Endodermal cell (in vitro differentiated cells): ENCODE measurements around the gene MICAL3. TPM values are rescaled to one million over a fixed set of nuclear protein-coding genes. Genes with fewer than 3 reads are reported as not detected.

ENCODE experiments used
- DNase-seq: peaks from one replicate; pipeline ENCODE4 v3.0.0-alpha.2; 2017
- H3K27ac ChIP-seq: 2 replicates; pipeline ENCODE4 v1.5.1; 2013; ENCODE audit warnings: mild to moderate bottlenecking, low read depth, low read length, moderate library complexity
- H3K27me3 ChIP-seq: 2 replicates; pipeline ENCODE4 v1.6.1; 2013; ENCODE audit warnings: mild to moderate bottlenecking, low read length, moderate library complexity; ENCODE audit not compliant: insufficient read depth, control insufficient read depth, poor library complexity, severe bottlenecking
- H3K36me3 ChIP-seq: 2 replicates; pipeline ENCODE4 v1.7.0; 2013; ENCODE audit warnings: mild to moderate bottlenecking, low read length, moderate library complexity; ENCODE audit not compliant: control insufficient read depth, insufficient read depth
- H3K4me1 ChIP-seq: one replicate; pipeline ENCODE4 v1.7.0; 2013; ENCODE audit warnings: low read length; ENCODE audit not compliant: control insufficient read depth, insufficient read depth
- H3K4me3 ChIP-seq: 2 replicates; pipeline ENCODE4 v1.5.1; 2013; ENCODE audit warnings: mild to moderate bottlenecking, low read length, moderate library complexity
- H3K9ac ChIP-seq: 2 replicates; pipeline ENCODE4 v1.6.1; 2013; ENCODE audit warnings: mild to moderate bottlenecking, low read length, moderate library complexity; ENCODE audit not compliant: poor library complexity, severe bottlenecking; ENCODE audit errors: extremely low read depth
- H3K9me3 ChIP-seq: 2 replicates; pipeline ENCODE4 v1.6.1; 2013; ENCODE audit warnings: mild to moderate bottlenecking, low read length, moderate library complexity; ENCODE audit not compliant: control insufficient read depth
- H3K27ac Mint-ChIP-seq: 2 replicates; pipeline ENCODE4 v1.8.0; 2020; ENCODE audit warnings: mixed read lengths
- H3K27me3 Mint-ChIP-seq: 2 replicates; pipeline ENCODE4 v1.8.0; 2021; ENCODE audit warnings: mild to moderate bottlenecking, mixed read lengths; ENCODE audit not compliant: insufficient read depth
- H3K36me3 Mint-ChIP-seq: 2 replicates; pipeline ENCODE4 v1.8.0; 2020; ENCODE audit warnings: low read depth, mixed read lengths
- H3K4me1 Mint-ChIP-seq: 2 replicates; pipeline ENCODE4 v1.8.0; 2020; ENCODE audit warnings: mixed read lengths
- H3K4me3 Mint-ChIP-seq: 2 replicates; pipeline ENCODE4 v1.8.0; 2020; ENCODE audit warnings: mild to moderate bottlenecking, moderate library complexity, mixed read lengths
- H3K9me3 Mint-ChIP-seq: 2 replicates; pipeline ENCODE4 v1.8.0; 2020; ENCODE audit warnings: mild to moderate bottlenecking, mixed read lengths
- CTCF ChIP-seq: fragments of 200-600 bp; sonication (generic); conservative IDR thresholded peaks from 2 replicates; pipeline ENCODE4 v1.5.0; 2021; ENCODE audit warnings: antibody characterized with exemption, mild to moderate bottlenecking
- WGBS, 2 experiments: methylation state at CpG; one replicate each; pipeline versions ENCODE4 v1.1.5 to v1.1.7; 2013; ENCODE audit warnings: missing lambda C conversion rate in 2 of 2, mixed read lengths in 1 of 2; ENCODE audit not compliant: insufficient coverage in 1 of 2, insufficient read length in 1 of 2; 5-methylcytosine and 5-hydroxymethylcytosine counted together
- total RNA-seq, 2 donors: library from RNA; stranded (reverse); fragmentation: NEBNext Ultra II Directional in 1 of 2; extraction: Animal tissue kit (Norgen Biotek cat#: 25700) in 1 of 2; gene quantifications; 2 replicates in 1 of 2; 3 replicates in 1 of 2; pipeline ENCODE4 v1.2.1, GENCODE V29; 2021

The MICAL3 gene
- total RNA-seq, 2 donors from 2014 or later, result 42.8 to 48.1 TPM

DNA sequence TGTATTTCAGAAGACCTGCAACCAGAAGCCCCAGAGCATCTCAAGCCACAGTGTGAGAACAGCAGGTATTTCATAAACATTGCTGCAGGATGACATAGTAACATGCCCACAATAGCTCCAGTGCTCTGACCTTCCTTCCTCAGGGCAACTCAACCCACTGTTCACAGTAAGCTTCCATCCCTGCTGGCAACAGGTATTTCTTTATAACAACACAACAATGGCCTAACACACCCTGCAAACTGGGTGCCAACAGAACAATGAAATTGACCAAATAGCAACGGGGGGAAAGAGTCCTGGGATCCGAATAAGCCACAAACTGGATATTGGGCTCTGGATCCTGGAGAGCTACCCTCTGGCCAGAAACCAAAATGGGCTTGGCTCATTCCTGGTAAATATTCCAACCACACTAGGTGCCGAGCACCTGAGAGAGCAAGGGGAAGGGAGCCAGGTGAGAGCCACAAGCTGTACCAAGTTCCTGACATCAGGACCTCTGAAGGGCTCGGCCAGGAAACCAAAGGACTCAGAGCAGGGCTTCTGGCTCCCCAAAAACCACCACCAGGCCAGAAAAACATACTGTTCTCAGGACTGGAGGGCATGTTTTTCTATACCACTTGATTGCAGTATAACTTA lies 99.5 kb downstream of the MICAL3 start:
- Histone ChIP-seq H3K9ac (no peak overlapping the region), H3K4me3 (no peak overlapping the region), H3K36me3 (no peaks in the 10 kb centered on the region), H3K27ac (no peak overlapping the region), H3K4me1 (peaks cover 9% of the 10 kb centered on the region), H3K27me3 (no peaks in the 10 kb centered on the region), H3K9me3 (no peaks in the 10 kb centered on the region)
- 87 to 89% methylated on average over 3 to 4 of the region's 4 CpGs for WGBS, 2 experiments
- no peak overlapping the region for H3K4me3 Mint-ChIP-seq
- no peak for TF ChIP-seq CTCF
- H3K27ac Mint-ChIP-seq, result no peak overlapping the region
- peaks cover 47% of the 10 kb centered on the region for H3K4me1 Mint-ChIP-seq
- H3K36me3 Mint-ChIP-seq, result no peaks in the 10 kb centered on the region
- H3K27me3 Mint-ChIP-seq, result no peaks in the 10 kb centered on the region
- DNase-seq, result no peak
- no peaks in the 10 kb centered on the region for H3K9me3 Mint-ChIP-seq

DNA sequence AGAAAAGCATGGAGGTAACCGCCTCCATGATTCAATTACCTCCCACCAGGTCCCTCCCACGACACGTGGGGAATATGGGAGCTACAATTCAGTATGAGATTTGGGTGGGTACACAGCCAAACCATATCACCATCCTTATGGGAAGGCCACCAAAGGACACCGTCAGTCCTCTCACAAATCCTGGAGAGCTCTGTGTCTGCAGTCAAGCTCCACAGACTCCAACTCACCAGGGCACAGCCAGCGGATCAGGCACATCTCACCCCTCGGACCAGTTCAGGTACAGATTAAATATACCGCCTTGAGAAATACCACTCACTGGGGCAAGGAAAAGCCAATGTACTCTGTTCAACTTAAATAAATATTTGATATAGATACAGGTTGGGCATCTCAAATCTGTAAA lies 100.3 kb downstream of the MICAL3 start:
- TF ChIP-seq CTCF, result no peak
- peaks cover 54% of the 10 kb centered on the region for H3K4me1 Mint-ChIP-seq
- no peak overlapping the region for H3K9ac ChIP-seq

DNA sequence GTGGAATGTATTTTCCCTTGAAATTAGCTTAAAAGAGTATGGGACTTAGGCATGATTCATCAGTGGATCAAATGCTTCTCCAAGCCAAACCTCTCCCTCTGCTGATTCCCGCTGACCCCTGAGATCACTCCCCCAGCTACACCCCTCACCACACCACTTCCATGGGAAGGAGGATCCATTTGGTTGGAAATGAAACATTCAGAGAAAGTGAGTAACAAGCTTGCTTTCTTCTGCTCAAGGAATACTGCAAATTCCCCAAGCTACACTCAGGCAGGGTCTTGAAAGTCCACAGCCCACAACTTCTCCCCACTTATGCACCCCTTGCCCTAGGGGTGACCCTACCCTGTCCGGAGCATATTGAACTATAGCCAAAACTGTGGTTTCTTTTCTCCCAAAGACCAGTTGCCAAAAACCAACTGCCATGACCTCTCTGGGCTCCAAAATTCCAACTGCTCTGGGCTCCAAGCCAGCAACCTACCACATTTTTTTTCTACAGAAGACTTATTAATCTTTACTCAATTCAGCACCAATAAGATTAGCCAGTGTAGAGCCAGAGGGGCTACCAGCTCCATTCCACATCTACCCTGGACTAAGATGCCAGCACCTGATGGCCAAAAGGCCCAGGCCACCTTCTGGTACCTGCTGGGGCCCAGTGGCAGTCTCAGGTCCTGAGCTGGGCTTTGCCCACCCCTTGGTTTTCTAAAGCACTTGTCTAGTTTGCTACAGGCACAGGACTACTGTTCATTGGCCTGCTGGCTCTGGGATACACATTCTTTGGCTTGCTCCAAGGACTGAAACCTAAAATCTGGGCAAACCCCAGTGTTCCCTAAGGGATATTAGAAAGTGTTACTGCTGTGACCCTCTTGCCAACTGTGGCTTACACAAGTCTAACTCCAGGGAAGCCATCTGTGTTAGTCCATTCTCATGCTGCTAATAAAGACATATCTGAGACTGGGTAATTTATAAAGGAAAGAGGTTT lies 101.1 kb downstream of the MICAL3 start:
- Histone ChIP-seq H3K4me3 (no peak overlapping the region), H3K9ac (no peak overlapping the region), H3K36me3 (no peaks in the 10 kb centered on the region), H3K4me1 (peaks cover 9% of the 10 kb centered on the region), H3K9me3 (no peaks in the 10 kb centered on the region), H3K27ac (no peak overlapping the region), H3K27me3 (no peaks in the 10 kb centered on the region)
- Mint-ChIP-seq H3K27me3 (no peaks in the 10 kb centered on the region), H3K4me1 (peaks cover 54% of the 10 kb centered on the region), H3K27ac (peak overlapping the region; percentile 87), H3K4me3 (no peak overlapping the region), H3K9me3 (no peaks in the 10 kb centered on the region), H3K36me3 (no peaks in the 10 kb centered on the region)
- WGBS, 2 experiments, result 83 to 93% methylated on average over 1 to 2 of the region's 2 CpGs
- no peak for TF ChIP-seq CTCF
- DNase-seq, result no peak

More for the DNA sequence above, 100.3 kb downstream of the MICAL3 start:
- Mint-ChIP-seq H3K27me3 (no peaks in the 10 kb centered on the region), H3K36me3 (no peaks in the 10 kb centered on the region), H3K4me3 (no peak overlapping the region), H3K9me3 (no peaks in the 10 kb centered on the region), H3K27ac (no peak overlapping the region)
- no peaks in the 10 kb centered on the region for H3K36me3 ChIP-seq
- WGBS, 2 experiments, result 85 to 100% methylated on average over 1 to 6 of the region's 7 CpGs
- no peak overlapping the region for H3K27ac ChIP-seq
- H3K9me3 ChIP-seq, result no peaks in the 10 kb centered on the region
- no peak overlapping the region for H3K4me3 ChIP-seq
- peaks cover 9% of the 10 kb centered on the region for H3K4me1 ChIP-seq
- no peak for DNase-seq
- no peaks in the 10 kb centered on the region for H3K27me3 ChIP-seq
